NCI-H446 treated with DMSO at 0.1 percent for 48 hours (cell line): Measurements from ENCODE around the gene CDH15.
A peak's percentile ranks its signal among the peaks of the same experiment; 100 is the strongest.
"Not testable (repeated sequence)": the region's sequence is repeated elsewhere in the genome, so short reads cannot be mapped to it uniquely, and the experiment has no call there.

Experiments used
- DNase-seq: peaks from one replicate; lab custom pipeline; 2025; lab: John Stamatoyannopoulos, UW

The CDH15 gene

GRCh38 chr16:89172528-89173173 lies 1.1 kb downstream of the CDH15 start:
- DNase-seq, result no peak

- no peak for DNase-seq
Observed at GRCh38 chr16:89173174-89173921, 1.8 kb downstream of the CDH15 start.

- DNase-seq, result no peak
Observed at GRCh38 chr16:89174055-89174827, 2.7 kb downstream of the CDH15 start.

- no peak for DNase-seq
Observed at GRCh38 chr16:89174877-89175276, 3.3 kb downstream of the CDH15 start.

- DNase-seq, result peak; percentile 85
Observed at GRCh38 chr16:89175280-89176146, 4.0 kb downstream of the CDH15 start.

GRCh38 chr16:89176147-89176690 lies 4.7 kb downstream of the CDH15 start:
- peak; percentile 35 for DNase-seq

- DNase-seq, result no peak
Observed at GRCh38 chr16:89176717-89177116, 5.2 kb downstream of the CDH15 start.

GRCh38 chr16:89177501-89177900 lies 6.0 kb downstream of the CDH15 start:
- no peak for DNase-seq

GRCh38 chr16:89178453-89179147 lies 7.1 kb downstream of the CDH15 start:
- DNase-seq, result no peak

GRCh38 chr16:89179148-89179484 lies 7.6 kb downstream of the CDH15 start:
- no peak for DNase-seq

GRCh38 chr16:89179656-89180315 lies 8.2 kb downstream of the CDH15 start:
- no peak for DNase-seq

GRCh38 chr16:89183463-89183862 lies 11.9 kb downstream of the CDH15 start:
- no peak for DNase-seq

- no peak for DNase-seq
Observed at GRCh38 chr16:89183975-89184676, 12.6 kb downstream of the CDH15 start.

GRCh38 chr16:89184677-89184932 lies 13.1 kb downstream of the CDH15 start:
- no peak for DNase-seq

GRCh38 chr16:89184933-89185794 lies 13.6 kb downstream of the CDH15 start:
- DNase-seq, result no peak

GRCh38 chr16:89185887-89186592 lies 14.5 kb downstream of the CDH15 start:
- DNase-seq, result not testable (repeated sequence)

- DNase-seq, result not testable (repeated sequence)
Observed at GRCh38 chr16:89186593-89187031, 15.1 kb downstream of the CDH15 start.

- no peak for DNase-seq
Observed at GRCh38 chr16:89187032-89187769, 15.7 kb downstream of the CDH15 start.
